HEK293 (cell line): ENCODE data around the gene ZNF223.

Source experiments
- CTCF ChIA-PET: fragments of 350-600 bp; formaldehyde crosslinking; extraction: SDS; loops from one replicate; lab custom pipeline; 2021; ENCODE audit warnings: antibody characterized with exemption; lab: Yijun Ruan, JAX
- POLR2A ChIA-PET: fragments of 300-600 bp; formaldehyde crosslinking; extraction: SDS; loops from one replicate; lab custom pipeline; 2020; ENCODE audit warnings: antibody characterized with exemption, inconsistent platforms; lab: Yijun Ruan, JAX
- H3K27ac ChIP-seq: fragments of 200-500 bp; sonication (Bioruptor generic); 2 replicates; pipeline ENCODE4 v1.5.1; 2014; ENCODE audit warnings: low read depth, low read length, control low read depth, inconsistent platforms; ENCODE audit errors: extremely low read depth
- H3K36me3 ChIP-seq, 2 experiments: fragments of 200-500 bp in 1 of 2; sonication (Bioruptor generic) in 1 of 2; 1 replicate in 1 of 2; 2 replicates in 1 of 2; pipeline ENCODE4 v1.5.1; 2014 to 2017; ENCODE audit warnings: inconsistent platforms in 2 of 2, low read length in 2 of 2; ENCODE audit not compliant: control insufficient read depth in 2 of 2, insufficient read depth in 1 of 2
- H3K4me1 ChIP-seq: fragments of 200-500 bp; sonication (Bioruptor generic); 2 replicates; pipeline ENCODE4 v1.5.1; 2014; ENCODE audit warnings: mild to moderate bottlenecking, low read length, inconsistent platforms; ENCODE audit not compliant: control insufficient read depth, insufficient read depth
- H3K4me3 ChIP-seq: 2 replicates; pipeline ENCODE4 v1.5.1; 2011; ENCODE audit warnings: low read depth, mild to moderate bottlenecking, control low read depth, low read length, moderate library complexity
- H3K9me3 ChIP-seq: fragments of 200-500 bp; sonication (Bioruptor generic); 2 replicates; pipeline ENCODE4 v1.5.1; 2014; ENCODE audit warnings: low read depth, low read length, inconsistent platforms; ENCODE audit not compliant: control insufficient read depth, insufficient read depth
- BCL11A ChIP-seq: fragments of 450-650 bp; formaldehyde crosslinking; IDR thresholded peaks from 2 replicates; pipeline ENCODE4 v1.5.1; 2016; ENCODE audit warnings: low read depth, missing biosample characterization, missing genetic modification characterization
- GLIS2 ChIP-seq: fragments of 450-650 bp; formaldehyde crosslinking; IDR thresholded peaks from 2 replicates; pipeline ENCODE4 v1.5.1; 2016; ENCODE audit warnings: missing biosample characterization, missing genetic modification characterization
- KLF7 ChIP-seq: fragments of 450-650 bp; formaldehyde crosslinking; IDR thresholded peaks from 2 replicates; pipeline ENCODE4 v1.5.1; 2016; ENCODE audit warnings: missing biosample characterization, missing genetic modification characterization, borderline replicate concordance
- RBAK ChIP-seq: fragments of 450-650 bp; formaldehyde crosslinking; IDR thresholded peaks from 2 replicates; pipeline ENCODE4 v1.5.1; 2016; ENCODE audit warnings: missing biosample characterization, missing genetic modification characterization
- YY1 ChIP-seq: fragments of 450-650 bp; formaldehyde crosslinking; IDR thresholded peaks from 2 replicates; pipeline ENCODE4 v1.5.1; 2018; ENCODE audit warnings: missing biosample characterization, missing genetic modification characterization
- ZBTB1 ChIP-seq: fragments of 450-650 bp; formaldehyde crosslinking; IDR thresholded peaks from 2 replicates; pipeline ENCODE4 v1.5.1; 2016; ENCODE audit warnings: missing biosample characterization, missing genetic modification characterization
- ZBTB17 ChIP-seq: fragments of 450-650 bp; formaldehyde crosslinking; IDR thresholded peaks from 2 replicates; pipeline ENCODE4 v1.5.1; 2016; ENCODE audit warnings: missing biosample characterization, missing genetic modification characterization
- ZBTB20 ChIP-seq: fragments of 450-650 bp; formaldehyde crosslinking; IDR thresholded peaks from 2 replicates; pipeline ENCODE4 v1.5.1; 2016; ENCODE audit warnings: missing biosample characterization, missing genetic modification characterization
- ZFHX2 ChIP-seq: fragments of 450-650 bp; formaldehyde crosslinking; conservative IDR thresholded peaks from 2 replicates; pipeline ENCODE4 v1.5.1; 2016; ENCODE audit warnings: missing biosample characterization, missing genetic modification characterization
- ZNF140 ChIP-seq: fragments of 450-650 bp; formaldehyde crosslinking; IDR thresholded peaks from 2 replicates; pipeline ENCODE4 v1.5.1; 2016; ENCODE audit warnings: missing biosample characterization, missing genetic modification characterization
- ZNF211 ChIP-seq: fragments of 450-650 bp; formaldehyde crosslinking; IDR thresholded peaks from 2 replicates; pipeline ENCODE4 v1.5.1; 2016; ENCODE audit warnings: low read depth, missing biosample characterization, missing genetic modification characterization
- ZNF274 ChIP-seq, 2 experiments: fragments of 200-500 bp in 1 of 2; fragments of 450-650 bp in 1 of 2; sonication (Bioruptor generic) in 1 of 2; formaldehyde crosslinking in 1 of 2; IDR thresholded peaks; 2 replicates each; pipeline versions ENCODE4 v1.5.1 to v1.6.1; 2014 to 2016; ENCODE audit warnings: borderline replicate concordance in 1 of 2, inconsistent platforms in 1 of 2, low read length in 1 of 2, missing biosample characterization in 1 of 2, missing genetic modification characterization in 1 of 2
- ZNF292 ChIP-seq: fragments of 450-650 bp; formaldehyde crosslinking; IDR thresholded peaks from 2 replicates; pipeline ENCODE4 v1.5.1; 2016; ENCODE audit warnings: low read depth, missing biosample characterization, missing genetic modification characterization, borderline replicate concordance
- ZNF311 ChIP-seq: fragments of 450-650 bp; formaldehyde crosslinking; IDR thresholded peaks from 2 replicates; pipeline ENCODE4 v1.5.1; 2017; ENCODE audit warnings: missing biosample characterization, missing genetic modification characterization, borderline replicate concordance
- ZNF37A ChIP-seq: fragments of 450-650 bp; IDR thresholded peaks from 2 replicates; pipeline ENCODE4 v1.5.1; 2018; ENCODE audit warnings: missing biosample characterization, missing genetic modification characterization
- ZNF391 ChIP-seq: fragments of 450-650 bp; formaldehyde crosslinking; IDR thresholded peaks from 2 replicates; pipeline ENCODE4 v1.5.1; 2016; ENCODE audit warnings: low read depth, missing biosample characterization, missing genetic modification characterization, borderline replicate concordance
- ZNF558 ChIP-seq: fragments of 450-650 bp; formaldehyde crosslinking; IDR thresholded peaks from 2 replicates; pipeline ENCODE4 v1.5.1; 2016; ENCODE audit warnings: missing biosample characterization, missing genetic modification characterization
- ZSCAN16 ChIP-seq: fragments of 450-650 bp; formaldehyde crosslinking; IDR thresholded peaks from 2 replicates; pipeline ENCODE4 v1.5.1; 2016; ENCODE audit warnings: missing biosample characterization, missing genetic modification characterization
- ZXDB ChIP-seq: fragments of 450-650 bp; formaldehyde crosslinking; IDR thresholded peaks from 2 replicates; pipeline ENCODE4 v1.5.1; 2016; ENCODE audit warnings: missing biosample characterization, missing genetic modification characterization
- TF ChIP-seq, protein P1 (sequence below): fragments of 450-650 bp; formaldehyde crosslinking; IDR thresholded peaks from 2 replicates; pipeline ENCODE4 v1.5.1; 2017; ENCODE audit warnings: missing biosample characterization, missing genetic modification characterization
- TF ChIP-seq, protein P2 (sequence below): fragments of 450-650 bp; formaldehyde crosslinking; IDR thresholded peaks from 2 replicates; pipeline ENCODE4 v1.5.1; 2016; ENCODE audit warnings: missing biosample characterization, missing genetic modification characterization
- TF ChIP-seq, protein P3 (sequence below): fragments of 450-650 bp; formaldehyde crosslinking; optimal IDR thresholded peaks from 2 replicates; pipeline ENCODE3; 2016; ENCODE audit warnings: missing biosample characterization, mild to moderate bottlenecking, missing genetic modification characterization
- TF ChIP-seq, protein P4 (sequence below): fragments of 450-650 bp; formaldehyde crosslinking; IDR thresholded peaks from 2 replicates; pipeline ENCODE4 v1.5.1; 2016; ENCODE audit warnings: missing biosample characterization, missing genetic modification characterization
- TF ChIP-seq, protein P5 (sequence below): fragments of 450-650 bp; formaldehyde crosslinking; IDR thresholded peaks from 2 replicates; pipeline ENCODE4 v1.5.0; 2017; ENCODE audit warnings: missing biosample characterization, missing genetic modification characterization, borderline replicate concordance

ZNF223 gene

DNA sequence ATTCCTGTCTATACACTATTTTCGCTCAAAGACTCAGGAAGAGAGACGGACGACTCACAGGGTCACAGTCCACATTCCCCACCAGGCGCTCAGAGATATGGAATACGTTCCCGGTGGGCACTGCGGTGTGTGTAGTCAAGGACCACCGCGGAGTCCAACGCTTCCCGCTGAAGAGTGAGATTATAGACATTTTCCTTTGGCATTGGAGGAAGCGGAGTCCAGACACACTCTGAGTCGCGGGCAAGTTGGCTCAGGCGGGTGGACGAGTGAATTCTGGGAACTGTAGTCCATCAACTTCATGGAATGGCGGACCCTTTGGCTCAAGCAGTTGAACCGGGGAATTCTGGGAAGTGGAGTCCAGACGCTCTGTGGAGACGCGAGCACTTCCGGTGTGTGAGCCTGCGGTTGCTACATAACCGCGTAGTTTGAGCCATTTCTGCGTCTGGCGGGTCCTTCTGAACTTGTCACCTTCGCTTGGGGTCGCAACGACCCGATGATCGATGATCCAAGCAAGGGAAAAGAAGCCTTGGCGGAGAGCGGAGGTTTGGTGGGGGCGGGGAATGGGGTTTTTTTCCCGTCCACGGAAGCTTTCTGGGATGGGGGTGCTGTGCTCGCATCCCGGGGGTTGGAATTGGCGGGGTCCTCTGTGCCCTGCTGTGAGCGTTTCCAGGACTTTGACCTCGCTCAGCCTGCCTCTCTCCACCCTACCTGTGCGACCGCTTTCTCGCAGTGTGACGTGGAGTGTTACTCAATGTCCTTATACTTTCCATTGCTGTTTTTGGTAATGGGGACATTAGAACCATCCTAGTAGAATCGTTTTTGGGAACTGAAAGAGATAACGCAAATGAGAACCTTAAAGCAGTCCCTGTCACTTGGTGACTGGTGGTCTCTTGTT, 49.0 kb upstream of the ZNF223 start, which contains the start of gene ZNF230:
Gene ZNF230 (plus strand): TSS at position 392 of the 895 bp plus-strand sequence. CDS start 4,122 bp downstream, outside the sequence.
- H3K9me3 ChIP-seq: peaks cover 11% of the 10 kb centered on the region
- H3K4me3 ChIP-seq: peak within 1 kb of the TSS; percentile 52
- H3K27ac ChIP-seq: peak within 1 kb of the TSS; percentile 55
- ChIA-PET POLR2A (interaction anchor here (0.8 to 3.8 kb wide), 7 partner anchors 18 to 162 kb away, joined by 3 to 17 read pairs (median 8); partner anchors contain the start of genes ZNF155, ZNF221, ZNF223 and ZNF225), CTCF (interaction anchor here (0.6 to 1.4 kb wide), 2 partner anchors 10 to 162 kb away, joined by 3 to 4 read pairs; partner anchors contain the start of gene ZNF226)
- H3K36me3 ChIP-seq: peaks cover 16 to 39% of the 10 kb centered on the region in 2 experiments
- H3K4me1 ChIP-seq: peaks cover 10% of the 10 kb centered on the region
- peak; percentile 100 for TF ChIP-seq ZSCAN16 (tag by site-specific recombination)
- TF ChIP-seq, protein P1, sequence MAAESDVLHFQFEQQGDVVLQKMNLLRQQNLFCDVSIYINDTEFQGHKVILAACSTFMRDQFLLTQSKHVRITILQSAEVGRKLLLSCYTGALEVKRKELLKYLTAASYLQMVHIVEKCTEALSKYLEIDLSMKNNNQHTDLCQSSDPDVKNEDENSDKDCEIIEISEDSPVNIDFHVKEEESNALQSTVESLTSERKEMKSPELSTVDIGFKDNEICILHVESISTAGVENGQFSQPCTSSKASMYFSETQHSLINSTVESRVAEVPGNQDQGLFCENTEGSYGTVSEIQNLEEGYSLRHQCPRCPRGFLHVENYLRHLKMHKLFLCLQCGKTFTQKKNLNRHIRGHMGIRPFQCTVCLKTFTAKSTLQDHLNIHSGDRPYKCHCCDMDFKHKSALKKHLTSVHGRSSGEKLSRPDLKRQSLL (tag by site-specific recombination): peak; percentile 96
- no peak for TF ChIP-seq ZNF37A
- TF ChIP-seq ZBTB17 (tag by site-specific recombination): peak; percentile 100
- TF ChIP-seq BCL11A (tag by site-specific recombination): peak; percentile 34; the same call in 1 of the 2 replicates
- no peak for TF ChIP-seq ZNF292 (tag by site-specific recombination)
- no peak for TF ChIP-seq ZNF211
- TF ChIP-seq, protein P2, sequence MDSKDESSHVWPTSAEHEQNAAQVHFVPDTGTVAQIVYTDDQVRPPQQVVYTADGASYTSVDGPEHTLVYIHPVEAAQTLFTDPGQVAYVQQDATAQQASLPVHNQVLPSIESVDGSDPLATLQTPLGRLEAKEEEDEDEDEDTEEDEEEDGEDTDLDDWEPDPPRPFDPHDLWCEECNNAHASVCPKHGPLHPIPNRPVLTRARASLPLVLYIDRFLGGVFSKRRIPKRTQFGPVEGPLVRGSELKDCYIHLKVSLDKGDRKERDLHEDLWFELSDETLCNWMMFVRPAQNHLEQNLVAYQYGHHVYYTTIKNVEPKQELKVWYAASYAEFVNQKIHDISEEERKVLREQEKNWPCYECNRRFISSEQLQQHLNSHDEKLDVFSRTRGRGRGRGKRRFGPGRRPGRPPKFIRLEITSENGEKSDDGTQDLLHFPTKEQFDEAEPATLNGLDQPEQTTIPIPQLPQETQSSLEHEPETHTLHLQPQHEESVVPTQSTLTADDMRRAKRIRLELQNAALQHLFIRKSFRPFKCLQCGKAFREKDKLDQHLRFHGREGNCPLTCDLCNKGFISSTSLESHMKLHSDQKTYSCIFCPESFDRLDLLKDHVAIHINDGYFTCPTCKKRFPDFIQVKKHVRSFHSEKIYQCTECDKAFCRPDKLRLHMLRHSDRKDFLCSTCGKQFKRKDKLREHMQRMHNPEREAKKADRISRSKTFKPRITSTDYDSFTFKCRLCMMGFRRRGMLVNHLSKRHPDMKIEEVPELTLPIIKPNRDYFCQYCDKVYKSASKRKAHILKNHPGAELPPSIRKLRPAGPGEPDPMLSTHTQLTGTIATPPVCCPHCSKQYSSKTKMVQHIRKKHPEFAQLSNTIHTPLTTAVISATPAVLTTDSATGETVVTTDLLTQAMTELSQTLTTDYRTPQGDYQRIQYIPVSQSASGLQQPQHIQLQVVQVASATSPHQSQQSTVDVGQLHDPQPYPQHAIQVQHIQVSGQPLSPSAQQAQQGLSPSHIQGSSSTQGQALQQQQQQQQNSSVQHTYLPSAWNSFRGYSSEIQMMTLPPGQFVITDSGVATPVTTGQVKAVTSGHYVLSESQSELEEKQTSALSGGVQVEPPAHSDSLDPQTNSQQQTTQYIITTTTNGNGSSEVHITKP (tag by site-specific recombination): peak; percentile 99
- peak; percentile 90 for TF ChIP-seq ZBTB20 (tag by site-specific recombination)
- TF ChIP-seq, protein P3, sequence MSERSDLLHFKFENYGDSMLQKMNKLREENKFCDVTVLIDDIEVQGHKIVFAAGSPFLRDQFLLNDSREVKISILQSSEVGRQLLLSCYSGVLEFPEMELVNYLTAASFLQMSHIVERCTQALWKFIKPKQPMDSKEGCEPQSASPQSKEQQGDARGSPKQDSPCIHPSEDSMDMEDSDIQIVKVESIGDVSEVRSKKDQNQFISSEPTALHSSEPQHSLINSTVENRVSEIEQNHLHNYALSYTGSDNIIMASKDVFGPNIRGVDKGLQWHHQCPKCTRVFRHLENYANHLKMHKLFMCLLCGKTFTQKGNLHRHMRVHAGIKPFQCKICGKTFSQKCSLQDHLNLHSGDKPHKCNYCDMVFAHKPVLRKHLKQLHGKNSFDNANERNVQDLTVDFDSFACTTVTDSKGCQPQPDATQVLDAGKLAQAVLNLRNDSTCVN (tag by site-specific recombination): peak; percentile 60
- TF ChIP-seq ZFHX2 (tag by site-specific recombination): peak; percentile 4
- no peak for TF ChIP-seq ZNF274 (IDR thresholded peaks at IDR 0.05; ENCODE audit: low read length)
- no peak; the same call in 1 of the 2 replicates for TF ChIP-seq ZNF274 (tag by site-specific recombination; IDR thresholded peaks at IDR 0.05; ENCODE audit: borderline replicate concordance)
- no peak for TF ChIP-seq ZNF311 (tag by site-specific recombination)
- TF ChIP-seq, protein P4, sequence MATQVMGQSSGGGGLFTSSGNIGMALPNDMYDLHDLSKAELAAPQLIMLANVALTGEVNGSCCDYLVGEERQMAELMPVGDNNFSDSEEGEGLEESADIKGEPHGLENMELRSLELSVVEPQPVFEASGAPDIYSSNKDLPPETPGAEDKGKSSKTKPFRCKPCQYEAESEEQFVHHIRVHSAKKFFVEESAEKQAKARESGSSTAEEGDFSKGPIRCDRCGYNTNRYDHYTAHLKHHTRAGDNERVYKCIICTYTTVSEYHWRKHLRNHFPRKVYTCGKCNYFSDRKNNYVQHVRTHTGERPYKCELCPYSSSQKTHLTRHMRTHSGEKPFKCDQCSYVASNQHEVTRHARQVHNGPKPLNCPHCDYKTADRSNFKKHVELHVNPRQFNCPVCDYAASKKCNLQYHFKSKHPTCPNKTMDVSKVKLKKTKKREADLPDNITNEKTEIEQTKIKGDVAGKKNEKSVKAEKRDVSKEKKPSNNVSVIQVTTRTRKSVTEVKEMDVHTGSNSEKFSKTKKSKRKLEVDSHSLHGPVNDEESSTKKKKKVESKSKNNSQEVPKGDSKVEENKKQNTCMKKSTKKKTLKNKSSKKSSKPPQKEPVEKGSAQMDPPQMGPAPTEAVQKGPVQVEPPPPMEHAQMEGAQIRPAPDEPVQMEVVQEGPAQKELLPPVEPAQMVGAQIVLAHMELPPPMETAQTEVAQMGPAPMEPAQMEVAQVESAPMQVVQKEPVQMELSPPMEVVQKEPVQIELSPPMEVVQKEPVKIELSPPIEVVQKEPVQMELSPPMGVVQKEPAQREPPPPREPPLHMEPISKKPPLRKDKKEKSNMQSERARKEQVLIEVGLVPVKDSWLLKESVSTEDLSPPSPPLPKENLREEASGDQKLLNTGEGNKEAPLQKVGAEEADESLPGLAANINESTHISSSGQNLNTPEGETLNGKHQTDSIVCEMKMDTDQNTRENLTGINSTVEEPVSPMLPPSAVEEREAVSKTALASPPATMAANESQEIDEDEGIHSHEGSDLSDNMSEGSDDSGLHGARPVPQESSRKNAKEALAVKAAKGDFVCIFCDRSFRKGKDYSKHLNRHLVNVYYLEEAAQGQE (tag by site-specific recombination): peak; percentile 64
- TF ChIP-seq ZNF391: no peak
- peak; percentile 88 for TF ChIP-seq ZXDB
- TF ChIP-seq ZBTB1 (tag by site-specific recombination): no peak
- TF ChIP-seq GLIS2 (tag by site-specific recombination): peak; percentile 74
- TF ChIP-seq, protein P5, sequence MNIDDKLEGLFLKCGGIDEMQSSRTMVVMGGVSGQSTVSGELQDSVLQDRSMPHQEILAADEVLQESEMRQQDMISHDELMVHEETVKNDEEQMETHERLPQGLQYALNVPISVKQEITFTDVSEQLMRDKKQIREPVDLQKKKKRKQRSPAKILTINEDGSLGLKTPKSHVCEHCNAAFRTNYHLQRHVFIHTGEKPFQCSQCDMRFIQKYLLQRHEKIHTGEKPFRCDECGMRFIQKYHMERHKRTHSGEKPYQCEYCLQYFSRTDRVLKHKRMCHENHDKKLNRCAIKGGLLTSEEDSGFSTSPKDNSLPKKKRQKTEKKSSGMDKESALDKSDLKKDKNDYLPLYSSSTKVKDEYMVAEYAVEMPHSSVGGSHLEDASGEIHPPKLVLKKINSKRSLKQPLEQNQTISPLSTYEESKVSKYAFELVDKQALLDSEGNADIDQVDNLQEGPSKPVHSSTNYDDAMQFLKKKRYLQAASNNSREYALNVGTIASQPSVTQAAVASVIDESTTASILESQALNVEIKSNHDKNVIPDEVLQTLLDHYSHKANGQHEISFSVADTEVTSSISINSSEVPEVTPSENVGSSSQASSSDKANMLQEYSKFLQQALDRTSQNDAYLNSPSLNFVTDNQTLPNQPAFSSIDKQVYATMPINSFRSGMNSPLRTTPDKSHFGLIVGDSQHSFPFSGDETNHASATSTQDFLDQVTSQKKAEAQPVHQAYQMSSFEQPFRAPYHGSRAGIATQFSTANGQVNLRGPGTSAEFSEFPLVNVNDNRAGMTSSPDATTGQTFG: no peak
- peak; percentile 12 for TF ChIP-seq ZNF558 (tag by site-specific recombination)
- TF ChIP-seq KLF7: no peak
- TF ChIP-seq YY1 (tag by site-specific recombination): peak; percentile 97
- TF ChIP-seq ZNF140 (tag by site-specific recombination): no peak
- no peak for TF ChIP-seq RBAK (tag by site-specific recombination)
